Tongue (tissue), 2 donors: ENCODE measurements around the gene C12orf75. TPM values are rescaled to one million over a fixed set of nuclear protein-coding genes. Genes with fewer than 3 reads are reported as not detected.
A peak's percentile ranks its signal among the peaks of the same experiment; 100 is the strongest.
"Not testable (repeated sequence)": the region's sequence is repeated elsewhere in the genome, so short reads cannot be mapped to it uniquely, and the experiment has no call there.

Source experiments
- DNase-seq: peaks from one replicate; pipeline ENCODE4 v3.0.0-alpha.2; 2015
- total RNA-seq: library from RNA; depleted of rRNA; stranded (reverse); fragments of >200 nt; gene quantifications from one replicate; pipeline ENCODE4 v1.2.3, GENCODE V29; 2014

C12orf75 gene
- total RNA-seq, 1 donor from 2014 or later: 10.7 TPM

DNA sequence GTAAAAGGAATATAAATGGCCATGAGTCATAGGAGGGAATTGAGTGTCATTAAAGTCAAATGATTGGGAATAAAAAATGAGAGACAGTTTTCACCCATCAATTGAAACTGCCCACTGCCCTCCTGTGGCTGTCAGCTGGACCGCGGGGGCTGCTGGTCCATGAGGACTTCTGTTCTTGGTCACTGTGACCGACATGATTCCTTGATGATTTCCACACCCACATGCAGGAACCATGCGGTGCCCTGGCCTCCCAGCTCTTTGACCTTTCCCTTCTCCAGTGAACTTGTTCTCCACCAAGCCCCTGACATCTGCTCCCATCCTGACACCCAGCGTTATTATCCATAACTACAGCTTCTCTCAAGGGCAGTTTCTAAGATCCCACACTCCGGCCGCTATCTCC lies 48.4 kb downstream of the C12orf75 start:
- DNase-seq: no peak

DNA sequence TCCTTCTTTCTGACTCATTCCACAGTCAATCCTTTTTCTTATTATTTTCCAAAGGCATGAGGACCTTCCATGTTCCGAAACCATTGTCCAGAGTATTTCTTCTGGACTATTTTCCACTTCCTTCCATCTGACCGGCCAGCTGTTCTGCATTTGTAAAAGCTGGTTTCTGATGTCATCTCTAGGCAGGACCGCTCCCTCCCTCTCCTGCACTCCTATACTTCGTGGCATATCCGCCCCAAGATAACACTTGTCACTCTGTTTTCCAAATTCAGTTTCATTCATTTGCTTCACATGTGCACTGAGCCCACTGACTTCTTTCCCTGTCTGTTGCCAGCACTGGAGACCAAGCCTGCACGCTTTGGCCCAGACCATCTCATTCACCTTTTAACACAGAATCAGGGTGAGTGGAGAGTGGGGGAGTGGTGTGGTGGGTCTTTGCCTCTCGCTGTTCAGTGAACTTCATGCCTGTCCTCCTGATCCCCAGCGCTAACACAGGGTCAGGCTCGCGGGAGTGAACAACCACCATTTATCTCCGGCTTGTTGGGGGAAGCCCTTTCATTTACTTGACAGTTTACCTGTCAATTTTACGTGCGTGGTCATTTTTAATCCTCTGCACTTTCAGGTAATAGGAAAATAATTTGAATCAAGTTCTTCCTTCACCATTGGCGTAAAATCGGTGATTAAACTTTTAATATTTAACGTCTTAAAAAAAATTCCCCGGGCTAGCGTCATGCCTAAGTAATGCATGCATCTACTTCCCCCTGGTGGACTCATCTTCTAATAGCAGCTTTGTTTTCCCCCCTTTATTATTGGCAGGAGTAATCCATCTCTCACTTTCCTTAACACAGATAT lies 52.5 kb downstream of the C12orf75 start:
- DNase-seq: peak; percentile 85

DNA sequence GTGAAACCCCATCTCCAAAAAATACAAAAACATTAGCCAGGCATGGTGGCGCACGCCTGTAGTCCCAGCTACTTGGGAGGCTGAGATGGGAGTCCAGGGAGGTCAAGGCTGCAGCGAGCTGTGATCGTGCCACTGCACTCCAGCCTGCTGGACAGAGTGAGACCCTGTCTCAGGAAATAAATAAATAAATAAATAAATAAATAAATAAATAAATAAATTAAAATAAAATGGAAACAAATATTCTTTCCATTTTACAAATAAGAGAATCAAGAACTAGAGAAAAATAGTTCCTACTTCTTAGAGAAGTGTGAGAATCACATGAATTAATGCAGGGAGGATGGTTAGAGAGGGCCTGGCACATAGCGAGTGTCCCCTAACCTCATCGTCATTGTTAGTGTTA lies 53.7 kb downstream of the C12orf75 start:
- no peak for DNase-seq

DNA sequence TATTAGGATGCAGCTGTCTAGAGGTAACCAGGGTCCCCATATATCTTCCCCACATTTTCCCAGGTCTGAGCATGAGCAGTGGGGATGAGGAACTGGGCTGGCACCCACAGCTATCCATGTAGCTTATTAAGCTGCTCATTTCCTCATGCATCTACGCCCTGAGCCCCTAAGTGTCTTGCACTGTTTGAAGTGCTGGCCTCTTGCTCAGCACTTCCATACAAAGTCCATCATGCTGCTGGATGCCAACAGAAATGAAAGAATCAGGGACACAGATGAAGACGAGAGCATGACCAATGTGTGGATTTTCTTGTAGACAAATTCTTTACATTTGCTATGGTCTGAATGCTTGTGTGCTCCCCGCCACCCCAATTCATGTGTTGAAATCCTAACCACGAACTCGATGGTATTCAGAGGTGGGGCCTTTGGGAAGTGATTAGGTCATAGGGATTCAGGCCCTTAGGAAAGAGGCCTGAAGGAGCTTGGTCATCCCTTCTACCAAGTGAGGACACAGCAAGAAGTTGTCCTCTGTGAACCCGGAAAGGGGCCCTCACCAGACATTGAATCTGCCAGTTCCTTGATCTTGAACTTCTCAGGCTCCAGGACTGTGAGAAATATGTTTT lies 54.5 kb downstream of the C12orf75 start:
- no peak for DNase-seq

GRCh38 chr12:105386431-105386830 lies 55.9 kb downstream of the C12orf75 start:
- DNase-seq: no peak

DNA sequence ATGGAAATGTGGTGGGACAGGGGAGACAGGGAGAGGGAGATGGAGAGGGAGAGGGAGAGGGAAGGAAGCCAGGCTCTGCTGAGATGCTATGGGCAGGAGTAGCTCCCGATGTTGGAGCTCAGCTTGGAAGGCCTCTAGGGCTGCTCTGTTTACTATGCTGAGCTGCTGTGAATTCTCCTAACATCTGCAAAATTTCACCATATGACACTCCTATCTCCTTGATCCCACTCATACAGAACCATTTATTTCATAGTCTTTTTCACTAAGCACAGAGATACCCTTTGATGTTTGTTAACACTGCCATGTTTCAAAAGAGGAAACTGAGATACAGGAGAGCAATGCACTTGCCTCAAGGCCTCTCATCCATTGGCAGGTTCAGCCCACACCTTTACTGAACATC lies 60.7 kb downstream of the C12orf75 start:
- DNase-seq: no peak

DNA sequence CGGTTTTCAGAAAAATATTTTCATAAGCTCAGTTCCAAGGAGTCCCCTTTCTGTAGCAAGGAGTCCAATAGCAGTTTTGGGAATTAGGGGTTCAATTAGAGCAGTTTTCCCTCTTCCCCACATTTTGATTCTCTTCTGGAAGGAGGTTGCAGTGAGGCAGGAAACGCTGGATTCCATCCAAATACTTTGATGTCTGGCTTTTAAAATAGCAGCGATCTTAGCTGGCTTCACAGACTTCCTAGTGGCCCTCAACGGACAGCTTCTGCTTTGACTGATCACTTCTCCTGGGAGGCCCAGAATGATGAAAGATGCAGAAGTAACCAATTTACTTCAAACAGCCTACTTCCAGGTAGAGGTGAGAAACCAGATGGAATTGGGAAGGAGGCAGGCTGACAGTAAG lies 63.1 kb downstream of the C12orf75 start:
- DNase-seq: peak; percentile 35

GRCh38 chr12:105396024-105396423 lies 65.5 kb downstream of the C12orf75 start:
- no peak for DNase-seq

DNA sequence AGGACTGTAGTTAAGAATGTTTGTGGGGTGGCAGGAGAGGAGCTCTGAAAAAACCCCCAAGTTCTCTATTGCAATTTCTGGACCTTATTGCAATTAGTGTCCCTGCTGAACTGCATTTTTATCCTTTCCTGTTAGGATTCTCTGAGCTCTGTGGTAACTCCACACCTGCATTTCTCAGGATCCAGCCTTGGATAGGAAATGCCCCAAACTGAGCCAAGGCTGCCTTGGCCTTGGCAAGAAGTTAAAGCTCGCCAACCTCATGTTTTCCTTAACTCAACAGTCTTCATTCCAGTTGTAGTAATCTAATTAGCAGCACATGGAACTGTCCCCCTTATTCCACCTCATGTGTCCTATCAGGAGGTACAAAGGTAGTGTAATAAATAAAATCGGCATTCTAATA lies 66.5 kb downstream of the C12orf75 start:
- DNase-seq: no peak

DNA sequence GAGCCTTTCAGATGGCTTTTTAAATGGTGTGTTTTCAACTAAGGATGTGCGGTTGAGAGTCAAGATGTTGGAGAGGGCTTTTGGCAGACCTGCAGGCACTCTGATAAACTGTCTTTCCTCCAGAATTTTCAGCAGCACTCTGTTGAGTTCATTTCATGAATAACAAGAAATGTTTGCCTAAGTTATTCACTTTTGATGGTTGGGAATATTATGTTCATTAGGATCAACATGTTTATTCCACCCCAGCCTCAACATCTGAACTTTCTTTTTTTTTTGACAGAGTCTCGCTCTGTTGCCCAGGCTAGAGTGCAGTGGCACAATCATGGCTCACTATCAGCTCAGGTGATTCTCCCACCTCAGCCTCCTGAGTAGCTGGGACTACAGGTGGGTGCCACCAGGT lies 68.4 kb downstream of the C12orf75 start:
- DNase-seq: no peak

- DNase-seq: no peak
These were observed 69.1 kb downstream of the C12orf75 start for GRCh38 chr12:105399428-105400081.

DNA sequence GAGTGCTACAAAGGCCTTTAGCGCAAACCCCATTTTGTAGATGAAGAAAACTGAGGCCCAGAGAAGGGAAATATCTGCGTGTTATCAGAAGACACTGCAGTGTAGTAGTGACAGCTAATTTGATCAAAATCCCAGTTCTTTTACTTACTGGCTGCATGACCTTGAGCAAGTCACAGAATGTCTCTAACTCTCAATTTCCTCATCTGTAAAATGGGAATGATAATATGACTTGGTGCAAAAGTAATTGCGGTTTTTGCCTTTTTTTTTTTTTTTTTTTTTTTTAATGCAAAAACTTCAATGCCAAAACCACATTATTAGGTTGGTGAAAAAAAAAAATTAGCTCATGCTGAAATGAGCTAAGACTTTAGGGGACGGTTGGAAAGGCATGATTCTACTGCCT lies 69.7 kb downstream of the C12orf75 start:
- DNase-seq: no peak

GRCh38 chr12:105401198-105401597 lies 70.7 kb downstream of the C12orf75 start:
- no peak for DNase-seq

- DNase-seq: no peak
These were observed 71.9 kb downstream of the C12orf75 start for GRCh38 chr12:105402366-105402765.

- DNase-seq: no peak
These were observed 72.6 kb downstream of the C12orf75 start for GRCh38 chr12:105403095-105403494.

DNA sequence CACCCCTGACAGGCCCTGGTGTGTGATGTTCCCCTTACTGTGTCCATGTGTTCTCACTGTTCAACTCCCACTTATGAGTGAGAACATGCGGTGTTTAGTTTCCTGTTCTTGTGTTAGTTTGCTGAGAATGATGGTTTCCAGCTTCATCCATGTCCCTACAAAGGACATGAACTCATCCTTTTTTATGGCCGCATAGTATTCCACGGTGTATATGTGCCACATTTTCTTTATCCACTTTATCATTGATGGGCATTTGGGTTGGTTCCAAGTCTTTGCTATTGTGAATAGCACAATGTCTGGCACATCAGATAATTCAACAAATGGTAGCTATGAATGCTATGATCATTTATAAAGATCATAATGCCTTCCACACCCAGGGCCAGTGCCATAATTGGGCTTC lies 73.6 kb downstream of the C12orf75 start:
- DNase-seq: not testable (repeated sequence)

GRCh38 chr12:105406497-105406896 lies 76.0 kb downstream of the C12orf75 start:
- DNase-seq: no peak

- no peak for DNase-seq
These were observed 78.8 kb downstream of the C12orf75 start for GRCh38 chr12:105409279-105409678.

DNA sequence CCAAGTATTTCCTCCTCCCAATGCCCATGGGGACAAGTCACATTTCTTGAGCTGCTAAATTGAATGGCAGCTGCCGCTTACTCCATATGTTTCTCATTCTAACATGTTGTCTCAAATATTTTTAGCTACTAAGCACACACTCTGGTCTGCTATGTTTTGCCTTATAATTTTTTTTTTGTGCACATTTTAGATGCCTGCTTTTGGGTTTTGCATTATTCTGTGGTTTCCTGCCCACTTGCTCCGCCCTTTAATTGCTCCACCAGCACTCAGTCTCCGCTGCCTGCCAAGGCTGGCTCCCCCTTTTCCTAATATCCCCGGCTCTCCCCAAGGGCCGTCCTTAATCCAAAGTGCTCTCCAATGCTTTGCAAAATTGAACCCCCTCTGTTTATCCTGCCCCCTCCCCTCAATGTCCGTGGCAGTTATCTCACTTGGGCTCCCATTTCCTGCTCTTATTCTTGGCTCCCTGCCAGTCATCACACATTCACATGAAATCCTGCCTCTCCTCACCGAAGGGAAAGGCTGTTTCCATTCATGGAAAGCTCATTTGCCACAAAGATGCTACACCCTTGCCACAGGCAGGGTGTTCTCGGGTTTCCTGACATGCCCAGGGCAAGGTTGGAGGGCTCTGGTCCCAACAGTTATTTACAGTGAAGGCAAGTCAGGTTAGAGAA lies 79.4 kb downstream of the C12orf75 start:
- peak; percentile 73 for DNase-seq

GRCh38 chr12:105413911-105414487 lies 83.5 kb downstream of the C12orf75 start:
- no peak for DNase-seq

GRCh38 chr12:105417732-105418131 lies 87.2 kb downstream of the C12orf75 start:
- DNase-seq: no peak

DNA sequence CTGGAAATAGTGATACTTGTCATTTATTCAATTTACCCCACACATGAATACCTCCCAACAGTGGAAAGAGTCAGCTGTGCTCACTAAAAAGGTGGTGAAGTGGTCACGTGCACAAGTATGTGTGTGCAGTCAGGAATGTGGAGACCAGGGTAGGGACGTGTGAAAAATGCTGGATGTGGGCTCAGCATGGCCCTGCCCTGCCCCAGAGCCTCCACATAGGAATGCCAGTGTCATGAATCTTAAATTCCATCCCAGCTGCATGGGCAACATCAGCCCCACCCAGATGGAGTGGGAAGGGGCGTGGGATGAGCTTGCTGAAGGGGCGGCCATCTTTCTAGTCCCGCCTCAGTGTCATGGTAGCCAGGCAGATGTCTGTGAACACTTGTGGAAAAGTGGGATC lies 87.7 kb downstream of the C12orf75 start:
- peak; percentile 48 for DNase-seq
